Gastrocnemius medialis (tissue), 4 donors: Measurements from ENCODE around the gene PHACTR1. TPM values are rescaled to one million over a fixed set of nuclear protein-coding genes. Genes with fewer than 3 reads are reported as not detected.

Experiments used
- ATAC-seq, 2 donors: fragments of 150-250 bp; one replicate each; pipeline ENCODE4 v1.9.1; 2016
- DNase-seq, 2 donors: peaks; one replicate each; pipeline ENCODE4 v3.0.0-alpha.2; 2019
- H3K27ac ChIP-seq, 4 donors: fragments of 200-600 bp; sonication (generic); 1 replicate in 1 of 4; 2 replicates in 3 of 4; pipeline ENCODE4 v1.5.1; 2016 to 2018; ENCODE audit warnings: mild to moderate bottlenecking in 2 of 4, moderate library complexity in 1 of 4
- H3K27me3 ChIP-seq, 3 donors: fragments of 200-600 bp; sonication (generic) in 2 of 3; 1 replicate in 1 of 3; 2 replicates in 2 of 3; pipeline versions ENCODE4 v1.5.1 to v1.6.0; 2016 to 2019; ENCODE audit warnings: mild to moderate bottlenecking in 1 of 3, moderate library complexity in 1 of 3
- H3K36me3 ChIP-seq, 2 donors: fragments of 200-600 bp; sonication (generic) in 1 of 2; one replicate each; pipeline ENCODE4 v1.5.1; 2017 to 2018
- H3K4me1 ChIP-seq, 2 donors: fragments of 200-600 bp; sonication (generic) in 1 of 2; one replicate each; pipeline ENCODE4 v1.5.1; 2016 to 2017; ENCODE audit warnings: mild to moderate bottlenecking in 2 of 2
- H3K4me3 ChIP-seq, 4 donors: fragments of 200-600 bp; sonication (generic) in 3 of 4; 1 replicate in 1 of 4; 2 replicates in 3 of 4; pipeline ENCODE4 v1.5.1; 2016 to 2019; ENCODE audit warnings: mild to moderate bottlenecking in 2 of 4
- H3K9me3 ChIP-seq, 3 donors: fragments of 200-600 bp; sonication (generic) in 2 of 3; 1 replicate in 1 of 3; 2 replicates in 2 of 3; pipeline ENCODE4 v1.5.1; 2016 to 2019
- CTCF ChIP-seq, 5 experiments: fragments of 450-650 bp in 3 of 5; fragments of 200-600 bp in 2 of 5; sonication (generic) in 2 of 5; IDR thresholded peaks in 4 of 5; conservative IDR thresholded peaks in 1 of 5; 1 replicate in 4 of 5; 2 replicates in 1 of 5; pipeline ENCODE4 v1.5.1; 2016 to 2019; ENCODE audit warnings: antibody characterized with exemption in 5 of 5, mild to moderate bottlenecking in 3 of 5, moderate library complexity in 3 of 5
- POLR2A ChIP-seq, 2 donors: fragments of 450-650 bp; IDR thresholded peaks; one replicate each; pipeline ENCODE4 v1.6.1; 2017; ENCODE audit warnings: antibody characterized with exemption in 2 of 2, mild to moderate bottlenecking in 2 of 2, moderate library complexity in 2 of 2
- in situ Hi-C, 4 donors: fragments of 200-750 bp; cut with MboI; loops; one replicate each; pipeline versions ENCODE4 v1.15.0 to v1.8.0; 2017; ENCODE audit warnings: low sequenced_read_pairs in 4 of 4
- intact Hi-C: fragments of 100-400 bp; cut with DNase I; formaldehyde crosslinking; loops from one replicate; pipeline ENCODE4 v1.15.1; 2023; ENCODE audit warnings: low total_unique reads
- total RNA-seq, 4 donors: library from RNA; depleted of rRNA; stranded (reverse); fragments of >200 nt; gene quantifications; one replicate each; pipeline versions ENCODE4 v1.1.0 to v1.2.3, GENCODE V29; 2016

PHACTR1 gene
- total RNA-seq, 4 donors from 2014 or later = 0.07 to 0.82 (median 0.21) TPM

GRCh38 chr6:12927746-12928145 lies 211.2 kb downstream of the PHACTR1 start:
- TF ChIP-seq POLR2A (IDR thresholded peaks at IDR 0.05) (no peak), CTCF (IDR thresholded peaks at IDR 0.05 in 4 of 5, conservative IDR thresholded peaks at IDR 0.05 in 1 of 5) (no peak)
- in situ Hi-C loops (no loop called here), intact Hi-C loops (no loop called here)
- Histone ChIP-seq H3K27ac (no peak overlapping the region), H3K36me3 (no peaks in the 10 kb centered on the region), H3K9me3 (no peaks in the 10 kb centered on the region), H3K27me3 (no peaks in the 10 kb centered on the region), H3K4me1 (no peaks in the 10 kb centered on the region), H3K4me3 (no peak overlapping the region)
- ATAC-seq (no peak), DNase-seq (no peak)

DNA sequence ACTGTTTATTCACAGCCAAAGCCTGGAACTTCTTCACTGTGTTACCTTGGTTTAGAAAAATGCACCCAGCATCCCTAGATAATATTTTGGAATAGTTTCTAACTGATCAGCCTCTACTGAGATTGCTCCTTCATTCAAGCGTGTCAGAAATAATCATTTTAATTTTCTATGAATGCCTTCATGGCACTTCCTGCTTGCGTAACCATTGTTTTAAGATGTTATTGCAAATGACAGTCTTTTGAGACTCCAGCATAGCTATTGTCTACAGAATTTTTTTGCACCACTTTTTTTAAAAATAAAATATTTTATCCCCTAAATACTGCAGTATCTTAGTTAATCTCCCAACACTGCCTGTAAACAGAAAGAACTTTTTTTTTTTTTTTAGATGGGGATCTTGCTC lies 213.1 kb downstream of the PHACTR1 start:
- intact Hi-C loops = no loop called here
- in situ Hi-C loops = no loop called here
- Histone ChIP-seq H3K27me3 (no peaks in the 10 kb centered on the region), H3K27ac (no peak overlapping the region), H3K36me3 (no peaks in the 10 kb centered on the region), H3K9me3 (no peaks in the 10 kb centered on the region), H3K4me3 (no peak overlapping the region), H3K4me1 (no peaks in the 10 kb centered on the region)
- ATAC-seq (no peak), DNase-seq (no peak)
- TF ChIP-seq CTCF (IDR thresholded peaks at IDR 0.05 in 4 of 5, conservative IDR thresholded peaks at IDR 0.05 in 1 of 5) (no peak), POLR2A (IDR thresholded peaks at IDR 0.05) (no peak)

- no peak overlapping the region for H3K27ac ChIP-seq
- no peaks in the 10 kb centered on the region for H3K4me1 ChIP-seq
- TF ChIP-seq CTCF (IDR thresholded peaks at IDR 0.05 in 4 of 5, conservative IDR thresholded peaks at IDR 0.05 in 1 of 5) (no peak), POLR2A (IDR thresholded peaks at IDR 0.05) (no peak)
- H3K27me3 ChIP-seq = no peaks in the 10 kb centered on the region
- no peaks in the 10 kb centered on the region for H3K36me3 ChIP-seq
- no peak overlapping the region for H3K4me3 ChIP-seq
- H3K9me3 ChIP-seq = no peaks in the 10 kb centered on the region
- intact Hi-C loops (no loop called here), in situ Hi-C loops (no loop called here)
- no peak for ATAC-seq
- no peak for DNase-seq
Observed at GRCh38 chr6:12931639-12932038, 215.1 kb downstream of the PHACTR1 start.

- intact Hi-C loops (no loop called here), in situ Hi-C loops (no loop called here)
- H3K4me3 ChIP-seq = no peak overlapping the region
- H3K27ac ChIP-seq = no peak overlapping the region
- DNase-seq (no peak), ATAC-seq (no peak)
- no peaks in the 10 kb centered on the region for H3K9me3 ChIP-seq
- H3K36me3 ChIP-seq = no peaks in the 10 kb centered on the region
- no peak for TF ChIP-seq POLR2A (IDR thresholded peaks at IDR 0.05)
- TF ChIP-seq CTCF (IDR thresholded peaks at IDR 0.05 in 4 of 5, conservative IDR thresholded peaks at IDR 0.05 in 1 of 5) = no peak
- no peaks in the 10 kb centered on the region for H3K27me3 ChIP-seq
- H3K4me1 ChIP-seq = no peaks in the 10 kb centered on the region
Observed at GRCh38 chr6:12935637-12936036, 219.1 kb downstream of the PHACTR1 start.

GRCh38 chr6:12937971-12938370 lies 221.4 kb downstream of the PHACTR1 start:
- intact Hi-C loops (no loop called here), in situ Hi-C loops (no loop called here)
- no peak for TF ChIP-seq CTCF (IDR thresholded peaks at IDR 0.05 in 4 of 5, conservative IDR thresholded peaks at IDR 0.05 in 1 of 5)
- TF ChIP-seq POLR2A (IDR thresholded peaks at IDR 0.05) = no peak
- Histone ChIP-seq H3K4me3 (no peak overlapping the region), H3K27ac (no peak overlapping the region), H3K27me3 (no peaks in the 10 kb centered on the region), H3K36me3 (no peaks in the 10 kb centered on the region), H3K9me3 (no peaks in the 10 kb centered on the region), H3K4me1 (no peaks in the 10 kb centered on the region)
- ATAC-seq (no peak), DNase-seq (no peak)
